H1 (cell line): ENCODE measurements around the gene FAIM2. TPM values are rescaled to one million over a fixed set of nuclear protein-coding genes. Genes with fewer than 3 reads are reported as not detected.

Experiments
- ATF3 ChIP-seq: IDR thresholded peaks from 2 replicates; pipeline ENCODE4 v1.6.1; 2011; ENCODE audit warnings: low read depth, mild to moderate bottlenecking, low read length; ENCODE audit not compliant: insufficient read depth
- CREB1 ChIP-seq: IDR thresholded peaks from 2 replicates; pipeline ENCODE4 v1.6.1; 2012; ENCODE audit warnings: inconsistent platforms
- CTBP2 ChIP-seq: IDR thresholded peaks from 2 replicates; pipeline ENCODE4 v1.7.0; 2011; ENCODE audit warnings: borderline replicate concordance, mild to moderate bottlenecking, moderate library complexity, mixed read lengths, low read length; ENCODE audit not compliant: insufficient read depth, insufficient read length
- FOSL1 ChIP-seq: IDR thresholded peaks from 2 replicates; pipeline ENCODE4 v1.6.1; 2011; ENCODE audit warnings: mild to moderate bottlenecking, low read depth, low read length, moderate library complexity; ENCODE audit not compliant: insufficient read depth
- KDM4A ChIP-seq: IDR thresholded peaks from one replicate; pipeline ENCODE4 v1.7.1; 2012; ENCODE audit warnings: low read depth, mild to moderate bottlenecking, moderate library complexity, low read length, inconsistent platforms; ENCODE audit not compliant: severe bottlenecking
- MAFK ChIP-seq: IDR thresholded peaks from 2 replicates; pipeline ENCODE4 v1.6.1; 2012; ENCODE audit warnings: low read depth, mild to moderate bottlenecking, improper control_type of control experiment, low read length
- POU5F1 ChIP-seq: IDR thresholded peaks from 2 replicates; pipeline ENCODE4 v1.6.1; 2011; ENCODE audit warnings: low read depth, mild to moderate bottlenecking, low read length, moderate library complexity
- RNF2 ChIP-seq: fragments of 200-900, 300-1000 bp; sonication (generic); IDR thresholded peaks from 2 replicates; pipeline ENCODE4 v1.7.1; 2016; ENCODE audit warnings: borderline replicate concordance, low read depth, mild to moderate bottlenecking, antibody characterized with exemption, low read length; ENCODE audit not compliant: poor library complexity, severe bottlenecking; ENCODE audit errors: missing control alignments
- SP1 ChIP-seq: IDR thresholded peaks from 2 replicates; pipeline ENCODE4 v1.6.1; 2011; ENCODE audit warnings: low read depth, low read length
- polyA plus RNA-seq, 7 experiments: library from polyadenylated mRNA; depleted of rRNA in 3 of 7; stranded (reverse) in 5 of 7; unstranded in 2 of 7; fragments of >200 nt in 5 of 7; fragments of 200-250 nt in 2 of 7; gene quantifications; 1 replicate in 5 of 7; 2 replicates in 1 of 7; 4 replicates in 1 of 7; pipeline versions ENCODE4 v1.2.1 to v1.2.3, GENCODE V29; 2011 to 2013; ENCODE audit warnings: missing spikeins in 2 of 7, mixed read lengths in 2 of 7
- total RNA-seq: library from RNA; stranded (reverse); fragmentation: NEBNext Ultra II Directional; extraction: Animal tissue kit (Norgen Biotek cat#: 25700); gene quantifications from 2 replicates; pipeline ENCODE4 v1.2.1, GENCODE V29; 2021

FAIM2 gene
- total and polyA plus RNA-seq, 2 of the 8 experiments (the other 6 are each of a cell fraction or from before 2014, with no cell fraction given) = 0.89 to 1.3 TPM

DNA sequence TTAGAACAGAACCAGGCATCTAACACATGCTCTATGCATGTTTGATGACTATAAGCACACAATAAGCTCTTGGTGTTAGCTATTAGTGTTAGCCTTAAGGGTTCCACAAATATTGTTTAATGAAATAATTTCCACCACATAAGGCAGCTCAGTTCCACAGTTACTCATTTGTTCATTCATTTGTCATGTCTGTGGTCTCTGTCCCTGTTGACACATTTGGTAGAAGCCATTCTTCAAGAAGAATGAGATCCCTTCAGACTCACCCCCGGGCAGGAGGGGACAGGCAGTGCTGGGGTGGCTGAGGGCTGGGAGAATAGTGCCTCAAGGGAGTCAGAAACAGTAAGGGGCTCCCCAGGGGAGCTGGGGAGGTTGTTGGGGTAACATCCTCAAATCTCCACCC, 3.7 kb upstream of the FAIM2 start (continued):
- TF ChIP-seq MAFK (no peak), SP1 (no peak), ATF3 (no peak), CREB1 (no peak), CTBP2 (no peak), FOSL1 (no peak), RNF2 (no peak), KDM4A (no peak), POU5F1 (no peak)
